HEK293 (cell line): Measurements from ENCODE around the gene NCKAP5.

Experiments
- CTCF ChIA-PET: fragments of 350-600 bp; formaldehyde crosslinking; extraction: SDS; loops from one replicate; lab custom pipeline; 2021; ENCODE audit warnings: antibody characterized with exemption; lab: Yijun Ruan, JAX
- POLR2A ChIA-PET: fragments of 300-600 bp; formaldehyde crosslinking; extraction: SDS; loops from one replicate; lab custom pipeline; 2020; ENCODE audit warnings: antibody characterized with exemption, inconsistent platforms; lab: Yijun Ruan, JAX
- H3K27ac ChIP-seq: fragments of 200-500 bp; sonication (Bioruptor generic); 2 replicates; pipeline ENCODE4 v1.5.1; 2014; ENCODE audit warnings: low read depth, low read length, control low read depth, inconsistent platforms; ENCODE audit errors: extremely low read depth
- H3K36me3 ChIP-seq, 2 experiments: fragments of 200-500 bp in 1 of 2; sonication (Bioruptor generic) in 1 of 2; 1 replicate in 1 of 2; 2 replicates in 1 of 2; pipeline ENCODE4 v1.5.1; 2014 to 2017; ENCODE audit warnings: inconsistent platforms in 2 of 2, low read length in 2 of 2; ENCODE audit not compliant: control insufficient read depth in 2 of 2, insufficient read depth in 1 of 2
- H3K4me1 ChIP-seq: fragments of 200-500 bp; sonication (Bioruptor generic); 2 replicates; pipeline ENCODE4 v1.5.1; 2014; ENCODE audit warnings: mild to moderate bottlenecking, low read length, inconsistent platforms; ENCODE audit not compliant: control insufficient read depth, insufficient read depth
- H3K4me3 ChIP-seq: 2 replicates; pipeline ENCODE4 v1.5.1; 2011; ENCODE audit warnings: low read depth, mild to moderate bottlenecking, control low read depth, low read length, moderate library complexity
- H3K9me3 ChIP-seq: fragments of 200-500 bp; sonication (Bioruptor generic); 2 replicates; pipeline ENCODE4 v1.5.1; 2014; ENCODE audit warnings: low read depth, low read length, inconsistent platforms; ENCODE audit not compliant: control insufficient read depth, insufficient read depth
- MZF1 ChIP-seq: fragments of 450-650 bp; formaldehyde crosslinking; IDR thresholded peaks from 2 replicates; pipeline ENCODE4 v1.5.1; 2017; ENCODE audit warnings: missing biosample characterization, missing genetic modification characterization, borderline replicate concordance
- OVOL3 ChIP-seq: fragments of 450-650 bp; formaldehyde crosslinking; IDR thresholded peaks from 2 replicates; pipeline ENCODE4 v1.5.1; 2016; ENCODE audit warnings: missing biosample characterization, missing genetic modification characterization
- ZIC2 ChIP-seq: fragments of 450-650 bp; formaldehyde crosslinking; IDR thresholded peaks from 2 replicates; pipeline ENCODE4 v1.5.1; 2016; ENCODE audit warnings: missing biosample characterization, missing genetic modification characterization
- ZNF223 ChIP-seq: fragments of 450-650 bp; formaldehyde crosslinking; IDR thresholded peaks from 2 replicates; pipeline ENCODE4 v1.5.1; 2016; ENCODE audit warnings: missing biosample characterization, missing genetic modification characterization
- ZNF274 ChIP-seq, 2 experiments: fragments of 200-500 bp in 1 of 2; fragments of 450-650 bp in 1 of 2; sonication (Bioruptor generic) in 1 of 2; formaldehyde crosslinking in 1 of 2; IDR thresholded peaks; 2 replicates each; pipeline versions ENCODE4 v1.5.1 to v1.6.1; 2014 to 2016; ENCODE audit warnings: borderline replicate concordance in 1 of 2, inconsistent platforms in 1 of 2, low read length in 1 of 2, missing biosample characterization in 1 of 2, missing genetic modification characterization in 1 of 2
- ZNF350 ChIP-seq: fragments of 450-650 bp; formaldehyde crosslinking; IDR thresholded peaks from 2 replicates; pipeline ENCODE4 v1.5.0; 2017; ENCODE audit warnings: missing biosample characterization, mild to moderate bottlenecking, missing genetic modification characterization
- ZNF555 ChIP-seq: fragments of 450-650 bp; formaldehyde crosslinking; conservative IDR thresholded peaks from 2 replicates; pipeline ENCODE4 v1.5.1; 2017; ENCODE audit warnings: missing biosample characterization, mild to moderate bottlenecking, missing genetic modification characterization, inconsistent platforms
- ZNF626 ChIP-seq: fragments of 450-650 bp; sonication (Bioruptor Pico); formaldehyde crosslinking; IDR thresholded peaks from 2 replicates; pipeline ENCODE4 v1.5.1; 2018; ENCODE audit warnings: missing biosample characterization, missing genetic modification characterization, inconsistent platforms
- ZNF660 ChIP-seq: fragments of 450-650 bp; IDR thresholded peaks from 2 replicates; pipeline ENCODE4 v1.5.1; 2018; ENCODE audit warnings: missing biosample characterization, mild to moderate bottlenecking, missing genetic modification characterization
- TF ChIP-seq, protein P1 (sequence below): fragments of 450-650 bp; formaldehyde crosslinking; IDR thresholded peaks from 2 replicates; pipeline ENCODE4 v1.5.1; 2017; ENCODE audit warnings: missing biosample characterization, missing genetic modification characterization
- TF ChIP-seq, protein P2 (sequence below): fragments of 450-650 bp; formaldehyde crosslinking; IDR thresholded peaks from 2 replicates; pipeline ENCODE4 v1.5.1; 2016; ENCODE audit warnings: missing biosample characterization, missing genetic modification characterization
- TF ChIP-seq, protein P3 (sequence below): fragments of 450-650 bp; formaldehyde crosslinking; conservative IDR thresholded peaks from 2 replicates; pipeline ENCODE4 v1.5.1; 2016; ENCODE audit warnings: low read depth, missing biosample characterization, missing genetic modification characterization
- TF ChIP-seq, protein P4 (sequence below): fragments of 450-650 bp; formaldehyde crosslinking; IDR thresholded peaks from 2 replicates; pipeline ENCODE4 v1.5.1; 2016; ENCODE audit warnings: missing biosample characterization, missing genetic modification characterization

The NCKAP5 gene

DNA sequence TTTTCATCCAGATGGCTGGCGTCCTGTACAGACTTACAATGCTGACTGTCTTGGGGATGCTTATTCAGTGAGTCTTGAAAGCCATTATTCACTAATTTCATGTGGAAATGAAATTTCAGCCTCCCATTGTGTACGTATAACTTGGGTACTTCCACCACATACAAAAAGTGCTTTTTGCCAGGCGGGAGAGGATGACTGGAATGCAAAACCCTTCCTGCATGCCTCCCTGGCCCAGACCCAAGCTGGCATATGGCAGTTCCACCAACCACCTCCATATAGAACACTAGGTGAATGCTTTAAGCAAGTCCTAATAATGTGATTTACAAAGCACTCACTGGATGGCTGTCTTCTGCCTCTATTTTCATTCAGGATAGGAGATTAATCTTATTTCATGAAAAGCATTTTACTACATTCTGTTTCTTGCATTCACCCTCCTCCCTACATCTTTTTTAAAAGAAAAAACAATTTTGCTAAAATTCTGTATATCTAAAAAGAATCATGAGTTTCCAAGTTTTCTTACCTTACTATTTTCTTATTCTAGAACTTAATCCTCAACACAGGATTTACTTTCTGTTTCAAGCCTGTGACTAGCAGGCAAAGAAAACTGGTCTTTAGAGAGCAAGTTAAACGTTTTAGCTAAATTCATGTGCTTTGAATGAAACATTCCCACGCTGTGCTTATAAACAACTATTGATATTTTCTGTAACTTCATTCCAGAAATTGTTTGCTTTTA, 327.6 kb downstream of the NCKAP5 start:
- TF ChIP-seq ZNF626 (tag by site-specific recombination): no peak
- TF ChIP-seq ZNF350 (tag by site-specific recombination): no peak
- TF ChIP-seq, protein P1, sequence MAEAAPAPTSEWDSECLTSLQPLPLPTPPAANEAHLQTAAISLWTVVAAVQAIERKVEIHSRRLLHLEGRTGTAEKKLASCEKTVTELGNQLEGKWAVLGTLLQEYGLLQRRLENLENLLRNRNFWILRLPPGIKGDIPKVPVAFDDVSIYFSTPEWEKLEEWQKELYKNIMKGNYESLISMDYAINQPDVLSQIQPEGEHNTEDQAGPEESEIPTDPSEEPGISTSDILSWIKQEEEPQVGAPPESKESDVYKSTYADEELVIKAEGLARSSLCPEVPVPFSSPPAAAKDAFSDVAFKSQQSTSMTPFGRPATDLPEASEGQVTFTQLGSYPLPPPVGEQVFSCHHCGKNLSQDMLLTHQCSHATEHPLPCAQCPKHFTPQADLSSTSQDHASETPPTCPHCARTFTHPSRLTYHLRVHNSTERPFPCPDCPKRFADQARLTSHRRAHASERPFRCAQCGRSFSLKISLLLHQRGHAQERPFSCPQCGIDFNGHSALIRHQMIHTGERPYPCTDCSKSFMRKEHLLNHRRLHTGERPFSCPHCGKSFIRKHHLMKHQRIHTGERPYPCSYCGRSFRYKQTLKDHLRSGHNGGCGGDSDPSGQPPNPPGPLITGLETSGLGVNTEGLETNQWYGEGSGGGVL (tag by site-specific recombination): no peak
- POLR2A ChIA-PET: no interaction called here
- Histone ChIP-seq H3K4me1 (no peaks in the 10 kb centered on the region), H3K9me3 (no peaks in the 10 kb centered on the region), H3K27ac (no peak overlapping the region), H3K4me3 (no peak overlapping the region), H3K36me3 (no peaks in the 10 kb centered on the region)
- CTCF ChIA-PET: no interaction called here

DNA sequence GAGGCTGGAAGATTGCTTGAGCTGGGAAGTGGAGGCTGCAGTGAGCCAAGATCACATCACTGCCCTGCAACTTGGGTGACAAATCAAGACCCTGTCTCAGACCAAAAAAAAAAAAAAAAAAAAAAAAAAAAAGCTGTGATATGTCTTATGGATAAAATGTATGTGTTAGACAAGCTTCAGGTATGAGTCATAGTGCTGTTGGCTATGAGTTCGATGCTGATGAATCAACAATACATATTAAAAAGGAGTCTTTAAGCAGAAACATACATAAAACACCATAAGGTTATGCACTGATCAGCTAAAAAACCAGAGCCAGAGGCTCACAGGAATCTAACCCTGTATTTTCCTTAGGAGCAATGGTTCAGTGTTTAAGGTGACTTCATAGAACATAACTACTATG, 332.3 kb downstream of the NCKAP5 start:
- Histone ChIP-seq H3K27ac (no peak overlapping the region), H3K36me3 (no peaks in the 10 kb centered on the region), H3K9me3 (no peaks in the 10 kb centered on the region), H3K4me3 (no peak overlapping the region), H3K4me1 (0 out of 2 replicates have a peak, but pooled peaks cover 3% of the 10 kb centered on the region)
- TF ChIP-seq, protein P2, sequence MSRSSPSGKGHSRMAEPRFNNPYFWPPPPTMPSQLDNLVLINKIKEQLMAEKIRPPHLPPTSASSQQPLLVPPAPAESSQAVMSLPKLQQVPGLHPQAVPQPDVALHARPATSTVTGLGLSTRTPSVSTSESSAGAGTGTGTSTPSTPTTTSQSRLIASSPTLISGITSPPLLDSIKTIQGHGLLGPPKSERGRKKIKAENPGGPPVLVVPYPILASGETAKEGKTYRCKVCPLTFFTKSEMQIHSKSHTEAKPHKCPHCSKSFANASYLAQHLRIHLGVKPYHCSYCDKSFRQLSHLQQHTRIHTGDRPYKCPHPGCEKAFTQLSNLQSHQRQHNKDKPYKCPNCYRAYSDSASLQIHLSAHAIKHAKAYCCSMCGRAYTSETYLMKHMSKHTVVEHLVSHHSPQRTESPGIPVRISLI (tag by site-specific recombination): peak; percentile 77; the same call in 1 of the 2 replicates
- no peak for TF ChIP-seq ZNF660
- ChIA-PET POLR2A (interaction anchor here (0.7 kb wide), 1 partner anchor 21 kb away, joined by 5 read pairs; no protein-coding TSS in a partner anchor), CTCF (no interaction called here)

DNA sequence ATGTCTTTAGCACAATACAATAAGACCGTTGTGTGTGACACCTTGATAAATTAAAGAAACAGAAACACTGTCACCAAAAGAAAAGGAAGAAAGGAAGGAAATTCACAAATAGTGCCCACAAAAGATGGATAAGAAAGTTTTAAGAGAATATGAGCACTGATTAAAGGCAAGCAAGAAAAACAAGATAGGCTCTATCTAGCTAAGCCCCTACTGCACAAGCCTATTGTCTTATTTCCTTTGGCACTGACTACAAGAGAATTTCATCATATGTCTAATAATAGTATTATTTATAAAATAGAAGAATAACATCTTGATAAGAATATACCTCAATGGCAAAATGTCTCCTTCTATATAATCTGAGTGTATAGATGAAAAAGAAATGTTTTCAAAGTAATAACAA, 335.7 kb downstream of the NCKAP5 start:
- no peaks in the 10 kb centered on the region for H3K9me3 ChIP-seq
- ChIA-PET POLR2A (no interaction called here), CTCF (no interaction called here)
- no peaks in the 10 kb centered on the region for H3K36me3 ChIP-seq
- H3K27ac ChIP-seq: no peak overlapping the region
- H3K4me3 ChIP-seq: no peak overlapping the region
- peaks cover 12% of the 10 kb centered on the region; the same call in 1 of the 2 replicates for H3K4me1 ChIP-seq
- TF ChIP-seq ZNF555 (tag by site-specific recombination) (no peak), ZNF223 (tag by site-specific recombination) (no peak), ZIC2 (no peak), OVOL3 (tag by site-specific recombination) (no peak), MZF1 (tag by site-specific recombination) (no peak), ZNF274 (IDR thresholded peaks at IDR 0.05; ENCODE audit: low read length) (no peak), ZNF274 (tag by site-specific recombination; IDR thresholded peaks at IDR 0.05; ENCODE audit: borderline replicate concordance) (no peak)
- TF ChIP-seq, protein P3, sequence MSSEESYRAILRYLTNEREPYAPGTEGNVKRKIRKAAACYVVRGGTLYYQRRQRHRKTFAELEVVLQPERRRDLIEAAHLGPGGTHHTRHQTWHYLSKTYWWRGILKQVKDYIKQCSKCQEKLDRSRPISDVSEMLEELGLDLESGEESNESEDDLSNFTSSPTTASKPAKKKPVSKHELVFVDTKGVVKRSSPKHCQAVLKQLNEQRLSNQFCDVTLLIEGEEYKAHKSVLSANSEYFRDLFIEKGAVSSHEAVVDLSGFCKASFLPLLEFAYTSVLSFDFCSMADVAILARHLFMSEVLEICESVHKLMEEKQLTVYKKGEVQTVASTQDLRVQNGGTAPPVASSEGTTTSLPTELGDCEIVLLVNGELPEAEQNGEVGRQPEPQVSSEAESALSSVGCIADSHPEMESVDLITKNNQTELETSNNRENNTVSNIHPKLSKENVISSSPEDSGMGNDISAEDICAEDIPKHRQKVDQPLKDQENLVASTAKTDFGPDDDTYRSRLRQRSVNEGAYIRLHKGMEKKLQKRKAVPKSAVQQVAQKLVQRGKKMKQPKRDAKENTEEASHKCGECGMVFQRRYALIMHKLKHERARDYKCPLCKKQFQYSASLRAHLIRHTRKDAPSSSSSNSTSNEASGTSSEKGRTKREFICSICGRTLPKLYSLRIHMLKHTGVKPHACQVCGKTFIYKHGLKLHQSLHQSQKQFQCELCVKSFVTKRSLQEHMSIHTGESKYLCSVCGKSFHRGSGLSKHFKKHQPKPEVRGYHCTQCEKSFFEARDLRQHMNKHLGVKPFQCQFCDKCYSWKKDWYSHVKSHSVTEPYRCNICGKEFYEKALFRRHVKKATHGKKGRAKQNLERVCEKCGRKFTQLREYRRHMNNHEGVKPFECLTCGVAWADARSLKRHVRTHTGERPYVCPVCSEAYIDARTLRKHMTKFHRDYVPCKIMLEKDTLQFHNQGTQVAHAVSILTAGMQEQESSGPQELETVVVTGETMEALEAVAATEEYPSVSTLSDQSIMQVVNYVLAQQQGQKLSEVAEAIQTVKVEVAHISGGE: no peak
- TF ChIP-seq, protein P4, sequence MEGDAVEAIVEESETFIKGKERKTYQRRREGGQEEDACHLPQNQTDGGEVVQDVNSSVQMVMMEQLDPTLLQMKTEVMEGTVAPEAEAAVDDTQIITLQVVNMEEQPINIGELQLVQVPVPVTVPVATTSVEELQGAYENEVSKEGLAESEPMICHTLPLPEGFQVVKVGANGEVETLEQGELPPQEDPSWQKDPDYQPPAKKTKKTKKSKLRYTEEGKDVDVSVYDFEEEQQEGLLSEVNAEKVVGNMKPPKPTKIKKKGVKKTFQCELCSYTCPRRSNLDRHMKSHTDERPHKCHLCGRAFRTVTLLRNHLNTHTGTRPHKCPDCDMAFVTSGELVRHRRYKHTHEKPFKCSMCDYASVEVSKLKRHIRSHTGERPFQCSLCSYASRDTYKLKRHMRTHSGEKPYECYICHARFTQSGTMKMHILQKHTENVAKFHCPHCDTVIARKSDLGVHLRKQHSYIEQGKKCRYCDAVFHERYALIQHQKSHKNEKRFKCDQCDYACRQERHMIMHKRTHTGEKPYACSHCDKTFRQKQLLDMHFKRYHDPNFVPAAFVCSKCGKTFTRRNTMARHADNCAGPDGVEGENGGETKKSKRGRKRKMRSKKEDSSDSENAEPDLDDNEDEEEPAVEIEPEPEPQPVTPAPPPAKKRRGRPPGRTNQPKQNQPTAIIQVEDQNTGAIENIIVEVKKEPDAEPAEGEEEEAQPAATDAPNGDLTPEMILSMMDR: no peak
